Inflammatory macrophage treated with lipopolysaccharide for 1 hour (primary cell): ENCODE results near the gene EPS8.

ENCODE experiments used
- DNase-seq, 2 donors: peaks; one replicate each; pipeline ENCODE4 v3.0.0-alpha.2; 2020 to 2022

Gene EPS8

GRCh38 chr12:15789220-15790171 is at the start of gene EPS8:
EPS8 (minus strand) TSS chr12:15789388; CDS start chr12:15682951, 106,437 bp downstream.
- peak; percentile 84 to 94 for DNase-seq

GRCh38 chr12:15837141-15837790 is 48.1 kb upstream of the EPS8 start:
- DNase-seq = no peak

GRCh38 chr12:15834575-15834974 is 45.4 kb upstream of the EPS8 start:
- no peak for DNase-seq

GRCh38 chr12:15831315-15831978 is 42.3 kb upstream of the EPS8 start:
- DNase-seq = no peak

- DNase-seq = no peak
These were observed 41.4 kb upstream of the EPS8 start for GRCh38 chr12:15830538-15830937.

GRCh38 chr12:15829949-15830348 is 40.8 kb upstream of the EPS8 start:
- DNase-seq = no peak

GRCh38 chr12:15829255-15829654 is 40.1 kb upstream of the EPS8 start:
- no peak for DNase-seq

GRCh38 chr12:15827136-15827535 is 37.9 kb upstream of the EPS8 start:
- DNase-seq = no peak

- DNase-seq = no peak
These were observed 35.3 kb upstream of the EPS8 start for GRCh38 chr12:15824516-15824915.

- DNase-seq = no peak
These were observed 34.4 kb upstream of the EPS8 start for GRCh38 chr12:15823360-15824128.

GRCh38 chr12:15819644-15820437 is 30.7 kb upstream of the EPS8 start:
- no peak for DNase-seq

GRCh38 chr12:15818418-15818817 is 29.2 kb upstream of the EPS8 start:
- DNase-seq = no peak

- no peak for DNase-seq
These were observed 26.5 kb upstream of the EPS8 start for GRCh38 chr12:15815730-15816129.

- DNase-seq = no peak
These were observed 22.3 kb upstream of the EPS8 start for GRCh38 chr12:15811214-15812127.

- no peak for DNase-seq
These were observed 19.5 kb upstream of the EPS8 start for GRCh38 chr12:15808652-15809051.

- no peak for DNase-seq
These were observed 19.1 kb upstream of the EPS8 start for GRCh38 chr12:15808250-15808649.

GRCh38 chr12:15806826-15807225 is 17.6 kb upstream of the EPS8 start:
- DNase-seq = no peak

- DNase-seq = no peak
These were observed 12.9 kb upstream of the EPS8 start for GRCh38 chr12:15801770-15802744.

- DNase-seq = no peak
These were observed 11.1 kb upstream of the EPS8 start for GRCh38 chr12:15800278-15800677.

GRCh38 chr12:15797818-15798217 is 8.6 kb upstream of the EPS8 start:
- no peak for DNase-seq
